Endometrium (tissue), 2 donors: ENCODE results near the gene SHISA6.

ENCODE experiments used
- FAIRE-seq: peaks from 2 replicates; lab custom pipeline; 2012; peaks lifted over from hg19 to GRCh38; lab: Jason Lieb, UNC
- donor health status: control.
- donor health status: control.

Gene SHISA6

GRCh38 chr17:11353601-11354000 lies 112.6 kb downstream of the SHISA6 start:
- FAIRE-seq, result no peak

GRCh38 chr17:11356371-11356770 lies 115.4 kb downstream of the SHISA6 start:
- no peak for FAIRE-seq

DNA sequence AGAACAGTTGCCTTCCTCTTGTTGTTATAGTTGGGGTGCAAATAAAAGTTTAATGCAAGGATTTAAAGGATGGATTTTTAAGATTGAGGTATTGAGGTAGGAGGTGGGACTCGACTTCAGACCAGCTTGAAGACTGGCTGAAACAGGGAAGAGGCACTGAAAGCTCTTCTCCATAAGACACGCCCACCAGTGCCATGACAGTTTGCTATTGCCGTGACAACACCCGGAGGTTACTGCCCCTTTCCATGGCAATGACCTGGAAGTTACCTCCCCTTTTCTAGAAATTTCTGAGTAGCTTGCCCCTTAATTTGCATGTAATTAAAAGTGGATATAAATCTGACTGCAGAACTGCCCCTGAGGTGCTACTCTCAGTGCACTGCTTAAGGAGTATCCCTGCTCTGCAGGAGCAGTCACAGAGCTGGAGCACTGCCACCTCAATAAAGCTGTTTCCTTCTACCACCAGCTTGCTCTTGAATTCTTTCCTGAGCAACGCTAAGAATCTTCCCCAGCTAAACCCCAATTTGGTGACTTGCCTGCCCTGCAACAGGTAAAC lies 122.6 kb downstream of the SHISA6 start:
- FAIRE-seq, result no peak

DNA sequence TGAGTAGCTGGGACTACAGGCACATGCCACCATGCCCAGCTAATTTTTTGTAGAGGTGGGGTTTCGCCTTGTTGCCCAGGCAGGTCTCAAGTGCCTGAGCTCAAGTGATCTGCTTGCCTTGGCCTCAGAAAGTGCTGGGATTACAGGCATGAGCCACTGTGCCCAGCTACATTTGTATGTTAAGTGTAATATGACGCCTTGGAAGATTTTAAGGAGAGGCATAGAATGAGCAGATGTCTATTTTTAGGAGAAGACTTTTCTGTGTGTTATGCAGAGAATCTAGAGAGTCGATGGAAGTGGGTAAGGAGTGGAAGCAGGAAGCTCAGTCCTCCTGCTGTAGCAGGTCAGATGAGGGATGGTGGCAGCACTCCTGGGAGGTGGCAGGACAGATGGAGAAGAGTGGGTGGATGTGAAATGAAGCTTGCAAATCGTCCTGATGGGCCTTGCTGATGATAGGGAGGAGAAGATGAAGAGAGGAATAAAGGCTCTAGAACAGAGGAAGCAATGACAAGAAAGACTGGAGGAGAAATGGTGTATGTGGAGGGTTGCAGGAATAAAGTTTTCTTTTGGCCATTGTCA lies 125.3 kb downstream of the SHISA6 start:
- FAIRE-seq, result no peak

- no peak for FAIRE-seq
These were observed 128.6 kb downstream of the SHISA6 start for GRCh38 chr17:11369575-11369974.

DNA sequence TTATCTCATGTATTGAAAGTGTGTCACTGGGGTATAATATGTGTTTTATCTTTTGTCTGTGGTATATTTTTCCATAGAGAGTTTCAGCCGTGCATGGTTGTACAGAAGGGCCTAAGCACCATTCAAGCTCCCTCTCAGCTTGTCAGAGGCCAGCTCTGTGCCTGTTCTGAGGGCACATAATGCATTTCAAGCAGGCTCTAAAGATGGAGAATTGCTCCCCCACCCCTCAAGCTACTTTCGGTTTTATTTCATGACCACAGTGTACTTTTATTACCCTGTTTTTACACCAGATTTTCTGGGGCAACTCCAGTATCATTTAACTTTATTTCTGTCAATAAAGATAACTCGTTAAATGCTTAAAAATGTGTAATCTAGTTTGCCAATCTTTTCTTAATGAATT lies 131.7 kb downstream of the SHISA6 start:
- peak; percentile 93 for FAIRE-seq

DNA sequence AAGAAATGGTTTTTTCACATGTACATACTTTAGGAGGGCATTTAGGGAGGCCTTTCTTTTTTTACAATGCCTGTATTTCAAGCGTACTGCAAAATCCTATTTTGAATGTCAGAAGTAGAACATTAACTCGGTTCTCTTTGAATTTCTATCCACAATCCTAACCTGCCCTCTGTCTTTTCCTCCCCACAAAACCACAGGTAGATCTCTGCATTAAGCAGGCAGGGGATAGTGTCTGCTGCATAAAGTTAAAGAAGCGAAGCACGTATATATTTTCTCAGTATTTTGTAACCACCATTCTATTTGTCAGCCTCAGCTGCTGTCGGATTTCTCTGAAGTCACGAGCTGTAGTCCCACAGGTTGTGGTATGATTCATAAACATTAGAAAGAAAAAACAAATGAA lies 137.5 kb downstream of the SHISA6 start:
- FAIRE-seq, result no peak

DNA sequence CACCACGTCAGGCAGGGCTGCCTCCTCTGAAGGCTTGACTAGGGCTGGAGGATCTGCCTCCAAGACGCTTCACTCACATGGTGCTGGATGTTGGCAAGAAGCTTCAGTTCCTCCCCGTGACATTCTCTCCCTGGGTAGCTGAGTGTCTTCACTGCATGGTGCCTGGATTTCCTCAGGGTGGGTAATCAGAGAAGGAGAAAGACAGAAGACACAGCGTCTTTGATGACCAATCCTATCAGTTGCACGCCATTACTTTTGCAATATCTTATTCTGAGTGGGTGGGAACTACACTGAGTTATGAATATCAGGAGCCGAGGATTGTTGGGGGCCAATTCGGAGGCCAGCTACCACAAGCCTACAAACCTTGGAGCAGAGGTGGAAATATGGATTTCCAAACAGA lies 139.7 kb downstream of the SHISA6 start:
- FAIRE-seq, result no peak

DNA sequence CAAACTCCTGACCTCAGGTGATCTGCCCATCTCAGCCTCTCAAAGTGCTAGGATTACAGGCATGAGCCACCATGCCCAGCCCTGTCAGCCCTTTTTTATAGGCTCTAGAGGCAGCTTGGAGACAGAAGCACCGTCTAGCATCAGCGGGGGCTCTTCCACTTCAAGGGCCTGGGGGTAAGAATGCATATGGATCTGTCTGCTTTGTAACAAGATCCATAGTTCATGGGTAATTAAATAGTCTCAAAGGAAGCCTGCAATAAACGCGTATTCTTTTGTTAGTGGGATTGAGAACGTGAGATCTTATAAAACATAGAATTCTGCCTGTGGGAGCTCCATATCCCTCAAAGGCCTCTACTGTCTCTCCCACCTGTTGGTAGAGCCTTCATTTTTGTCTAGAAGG lies 142.1 kb downstream of the SHISA6 start:
- no peak for FAIRE-seq

GRCh38 chr17:11384131-11384530 lies 143.1 kb downstream of the SHISA6 start:
- no peak for FAIRE-seq

DNA sequence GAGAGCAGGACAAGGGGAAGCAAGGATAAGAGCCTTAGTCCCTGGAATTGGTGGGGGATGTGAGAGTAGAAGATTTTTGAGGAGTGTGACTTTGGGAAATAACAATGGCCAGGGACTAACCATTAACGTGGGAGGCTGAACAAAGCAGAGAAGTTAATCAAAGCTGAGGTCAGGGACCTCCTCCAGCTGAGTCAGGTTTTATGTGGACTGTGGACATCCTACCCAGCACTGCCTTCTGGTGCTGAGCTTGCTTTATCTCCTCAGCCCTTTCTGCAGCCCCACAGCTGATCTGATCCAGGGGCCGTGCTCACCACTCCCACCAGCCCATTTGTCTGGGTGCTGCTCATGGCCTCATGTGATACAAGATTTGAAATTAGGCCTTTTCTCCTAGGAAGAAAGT lies 146.6 kb downstream of the SHISA6 start:
- no peak for FAIRE-seq

DNA sequence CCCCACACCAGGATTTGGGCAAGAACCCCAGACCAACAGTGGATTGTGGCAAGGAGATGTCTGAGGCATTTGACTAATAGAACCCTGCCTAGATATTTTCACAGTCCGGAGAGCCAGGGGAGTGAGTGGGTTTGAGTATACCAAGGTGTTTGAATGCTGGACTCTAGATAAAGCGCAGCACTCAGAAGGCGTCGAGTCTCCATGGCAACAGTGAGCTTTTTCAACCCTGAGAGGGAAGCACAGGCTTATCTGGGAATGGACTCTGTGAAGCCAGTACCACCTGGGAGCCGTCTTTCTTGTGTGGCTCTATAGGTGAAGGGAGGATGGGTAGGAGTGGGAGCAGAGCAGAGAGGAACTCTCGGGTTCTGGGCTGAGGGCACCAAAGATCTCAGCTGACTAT lies 147.0 kb downstream of the SHISA6 start:
- FAIRE-seq, result no peak

- no peak for FAIRE-seq
These were observed 148.6 kb downstream of the SHISA6 start for GRCh38 chr17:11389583-11389982.

DNA sequence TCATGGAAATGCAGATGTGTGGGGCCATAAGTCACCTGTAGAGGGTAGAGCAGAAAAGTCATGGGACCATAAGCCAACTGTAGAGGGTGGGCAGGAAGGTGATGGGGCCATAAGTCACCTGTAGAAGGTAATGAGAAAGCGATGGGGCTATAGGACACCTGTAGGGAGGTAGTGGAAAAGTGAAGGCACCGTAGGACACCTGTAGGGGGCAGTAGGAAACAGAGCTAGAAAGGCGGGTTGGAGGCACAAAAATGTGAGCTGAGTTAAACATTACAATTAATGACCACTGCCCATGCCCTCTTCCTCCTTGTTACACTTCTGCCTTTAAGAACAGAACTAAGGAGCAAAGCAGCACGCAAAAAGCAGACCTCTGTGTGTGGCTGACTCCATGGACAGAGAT lies 150.1 kb downstream of the SHISA6 start:
- FAIRE-seq, result no peak

DNA sequence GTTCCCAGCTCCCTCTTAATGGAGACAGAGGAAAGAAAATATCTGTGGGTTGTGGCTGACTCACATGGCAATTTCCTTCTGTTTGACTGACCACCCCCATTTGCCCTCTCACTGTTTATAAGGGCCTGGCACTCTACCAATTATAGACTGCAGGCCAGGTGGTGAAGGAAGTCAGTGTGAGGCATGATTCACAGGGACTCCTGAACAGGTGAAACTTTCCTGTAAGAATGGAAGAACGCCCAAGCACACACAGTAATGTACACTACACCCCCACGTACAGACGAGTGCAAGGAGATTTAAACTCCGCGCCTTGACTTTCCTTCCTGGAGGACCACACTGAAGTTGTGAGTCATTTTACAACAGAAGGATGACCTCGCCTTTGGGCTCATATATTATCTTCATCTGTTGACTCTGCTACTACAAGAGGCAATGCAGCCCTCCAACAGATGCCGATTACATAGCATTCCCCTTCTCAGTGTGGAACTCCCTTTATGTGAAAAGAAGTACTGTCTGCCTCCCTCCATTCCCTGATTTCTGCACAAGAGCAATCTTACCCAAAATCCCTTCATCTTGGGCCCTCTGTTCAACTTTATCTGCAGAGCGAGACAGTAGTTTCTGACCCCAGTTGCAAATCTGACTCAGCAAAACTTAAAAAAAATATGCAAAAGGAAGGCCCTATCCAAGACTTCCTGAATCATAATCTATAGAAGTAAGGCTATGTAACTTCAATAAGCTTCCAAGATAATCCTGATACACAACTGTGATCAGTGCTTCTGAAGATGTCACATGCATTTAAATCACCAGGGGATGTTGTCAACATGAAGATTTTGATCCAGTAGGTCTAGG lies 163.6 kb downstream of the SHISA6 start:
- peak; percentile 82 for FAIRE-seq

- FAIRE-seq, result no peak
These were observed 165.7 kb downstream of the SHISA6 start for GRCh38 chr17:11406716-11407115.

DNA sequence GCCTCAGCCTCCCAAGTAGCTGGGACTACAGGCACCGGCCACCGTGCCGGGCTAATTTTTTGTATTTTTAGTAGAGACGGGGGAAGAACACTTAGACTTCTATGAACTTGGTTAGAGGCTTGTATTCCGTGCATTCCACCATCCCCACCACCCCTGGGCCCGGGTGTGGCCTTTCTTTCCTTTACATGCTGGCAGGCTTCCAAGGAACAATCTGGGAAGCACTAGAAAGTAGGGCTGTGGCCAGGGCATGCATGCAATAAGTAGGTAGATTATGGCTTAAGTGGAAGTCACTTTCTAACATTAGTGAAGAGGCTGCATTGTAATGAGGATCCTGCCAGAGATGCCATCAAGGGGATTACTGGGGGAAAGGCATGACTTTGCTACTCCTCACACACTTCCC lies 171.6 kb downstream of the SHISA6 start:
- no peak for FAIRE-seq

DNA sequence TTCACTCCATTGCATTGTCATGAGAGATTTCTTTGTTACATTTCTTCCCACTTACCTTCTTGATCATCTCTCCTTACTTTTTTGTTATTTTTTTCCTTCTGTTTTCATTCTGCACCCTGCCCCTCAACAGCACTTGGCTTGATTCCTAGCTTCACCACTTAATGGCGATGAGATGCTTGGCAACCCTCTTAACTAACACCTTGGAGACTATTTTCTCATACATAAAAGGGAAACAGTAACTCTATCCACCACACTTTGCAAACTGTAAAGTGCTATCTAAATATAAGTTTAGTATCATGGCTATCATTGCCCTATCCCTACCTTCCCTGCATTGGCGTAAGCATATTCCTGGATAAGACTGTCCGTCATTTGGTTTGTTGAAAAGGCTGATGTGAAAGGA lies 177.3 kb downstream of the SHISA6 start:
- no peak for FAIRE-seq

GRCh38 chr17:11430751-11431150 lies 189.7 kb downstream of the SHISA6 start:
- no peak for FAIRE-seq

DNA sequence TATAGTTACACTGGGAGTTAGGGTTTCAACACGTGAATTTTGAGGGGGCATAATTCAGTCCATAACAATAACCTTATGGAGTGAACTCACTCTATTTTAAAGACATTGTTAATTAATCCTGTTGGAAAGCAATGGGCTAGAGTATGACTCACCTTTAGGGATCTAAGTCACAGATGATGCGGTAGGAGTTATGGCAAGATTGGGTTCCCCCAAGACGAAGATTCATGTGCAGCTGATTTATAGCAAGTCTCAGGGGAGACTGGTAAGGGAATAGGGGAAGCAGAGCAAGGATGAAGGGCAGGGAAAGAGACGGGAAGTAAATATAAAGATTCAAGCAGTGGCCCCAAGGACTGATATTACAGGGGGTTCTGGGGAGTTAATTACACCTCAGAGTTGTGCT lies 197.7 kb downstream of the SHISA6 start:
- FAIRE-seq, result no peak

- no peak for FAIRE-seq
These were observed 200.0 kb downstream of the SHISA6 start for GRCh38 chr17:11441004-11441403.

- no peak for FAIRE-seq
These were observed 205.3 kb downstream of the SHISA6 start for GRCh38 chr17:11446316-11446715.

GRCh38 chr17:11454096-11454495 lies 213.1 kb downstream of the SHISA6 start:
- no peak for FAIRE-seq

- FAIRE-seq, result no peak
These were observed 217.3 kb downstream of the SHISA6 start for GRCh38 chr17:11458279-11458678.
